GM23338 (cell line): ENCODE results near the gene SERPINB6. TPM values are rescaled to one million over a fixed set of nuclear protein-coding genes. Genes with fewer than 3 reads are reported as not detected.

ENCODE experiments used
- ATAC-seq: fragments of 200-7000 bp; cut with Tn5 transposase; 3 replicates; pipeline ENCODE4 v1.9.1; 2020
- DNase-seq: peaks from one replicate; pipeline ENCODE4 v3.0.0-alpha.2; 2015; ENCODE audit warnings: low spot score
- H2AFZ ChIP-seq: fragments of 200-600 bp; sonication (generic); 2 replicates; pipeline ENCODE4 v1.8.0; 2016; ENCODE audit warnings: antibody characterized with exemption, mild to moderate bottlenecking, moderate library complexity
- H3F3A ChIP-seq: fragments of 200-600 bp; sonication (generic); replicated peaks from 2 replicates; pipeline ENCODE4 v1.8.0; 2017; ENCODE audit warnings: antibody characterized with exemption, mixed run types, low read depth
- H3K27ac ChIP-seq: fragments of 200-600 bp; sonication (generic); 2 replicates; pipeline ENCODE4 v1.6.1; 2016; ENCODE audit warnings: low read depth
- H3K27me3 ChIP-seq: fragments of 200-600 bp; sonication (generic); 2 replicates; pipeline ENCODE4 v1.8.0; 2016; ENCODE audit warnings: mild to moderate bottlenecking, mixed run types, moderate library complexity; ENCODE audit not compliant: insufficient read depth
- H3K36me3 ChIP-seq: fragments of 200-600 bp; sonication (generic); 2 replicates; pipeline ENCODE4 v1.8.0; 2016; ENCODE audit warnings: mild to moderate bottlenecking; ENCODE audit not compliant: insufficient read depth
- H3K4me1 ChIP-seq: fragments of 200-600 bp; sonication (generic); 2 replicates; pipeline ENCODE4 v1.8.0; 2016; ENCODE audit warnings: mild to moderate bottlenecking, moderate library complexity; ENCODE audit not compliant: insufficient read depth
- H3K4me2 ChIP-seq: fragments of 200-600 bp; sonication (generic); 2 replicates; pipeline ENCODE4 v1.7.1; 2017; ENCODE audit warnings: mixed run types
- H3K4me3 ChIP-seq: fragments of 200-600 bp; sonication (generic); 2 replicates; pipeline ENCODE4 v1.6.1; 2016; ENCODE audit warnings: mixed run types
- H3K79me2 ChIP-seq: fragments of 200-600 bp; sonication (generic); replicated peaks from 2 replicates; pipeline ENCODE4 v1.8.0; 2017; ENCODE audit warnings: mild to moderate bottlenecking; ENCODE audit not compliant: insufficient read depth
- H3K9me2 ChIP-seq: fragments of 200-600 bp; sonication (generic); 2 replicates; pipeline ENCODE4 v1.8.0; 2017; ENCODE audit not compliant: insufficient read depth
- H4K20me1 ChIP-seq: fragments of 200-600 bp; sonication (generic); replicated peaks from 2 replicates; pipeline ENCODE4 v1.8.0; 2017; ENCODE audit warnings: mild to moderate bottlenecking; ENCODE audit not compliant: insufficient read depth
- H3K27ac Mint-ChIP-seq: 2 replicates; pipeline ENCODE4 v1.8.0; 2020; ENCODE audit warnings: inconsistent platforms, mild to moderate bottlenecking, moderate library complexity, mixed read lengths
- H3K27me3 Mint-ChIP-seq: 3 replicates; pipeline ENCODE4 v1.8.0; 2022; ENCODE audit warnings: low read depth, mild to moderate bottlenecking, moderate library complexity, mixed read lengths, inconsistent platforms; ENCODE audit not compliant: insufficient read depth, poor library complexity
- H3K36me3 Mint-ChIP-seq: 3 replicates; pipeline ENCODE4 v1.8.0; 2021; ENCODE audit warnings: low read depth, mild to moderate bottlenecking, inconsistent platforms, moderate library complexity, mixed read lengths
- H3K4me1 Mint-ChIP-seq: 3 replicates; pipeline ENCODE4 v1.8.0; 2020; ENCODE audit warnings: mild to moderate bottlenecking, inconsistent platforms, mixed read lengths
- H3K4me3 Mint-ChIP-seq: 3 replicates; pipeline ENCODE4 v1.8.0; 2021; ENCODE audit warnings: moderate library complexity, mild to moderate bottlenecking, inconsistent platforms, mixed read lengths
- H3K9me3 Mint-ChIP-seq: 3 replicates; pipeline ENCODE4 v1.8.0; 2020; ENCODE audit warnings: moderate library complexity, mild to moderate bottlenecking, inconsistent platforms, mixed read lengths
- CREB1 ChIP-seq: fragments of 250-450 bp; sonication (Bioruptor Pico); IDR thresholded peaks from 2 replicates; pipeline ENCODE4 v1.5.0; 2020; ENCODE audit warnings: low read depth, mild to moderate bottlenecking, moderate library complexity
- CTCF ChIP-seq, 2 experiments: fragments of 200-600 bp in 1 of 2; sonication (generic) in 1 of 2; conservative IDR thresholded peaks; 2 replicates each; pipeline versions ENCODE4 v1.5.1 to v1.6.1; 2016 to 2017; ENCODE audit warnings: antibody characterized with exemption in 2 of 2, low read depth in 2 of 2, mild to moderate bottlenecking in 2 of 2, moderate library complexity in 1 of 2
- ETS1 ChIP-seq: IDR thresholded peaks from 2 replicates; pipeline ENCODE4 v1.6.1; 2016; ENCODE audit warnings: antibody characterized with exemption
- EZH2 ChIP-seq: fragments of 200-600 bp; sonication (generic); IDR thresholded peaks from one replicate; pipeline ENCODE4 v1.8.0; 2017; ENCODE audit warnings: antibody characterized with exemption, mild to moderate bottlenecking, low read depth; ENCODE audit not compliant: unreplicated experiment
- EZH2phosphoT487 ChIP-seq: fragments of 200-600 bp; sonication (generic); IDR thresholded peaks from one replicate; pipeline ENCODE4 v1.8.1; 2018; ENCODE audit warnings: antibody characterized with exemption; ENCODE audit not compliant: unreplicated experiment
- JUNB ChIP-seq: IDR thresholded peaks from one replicate; pipeline ENCODE4 v1.6.1; 2016; ENCODE audit warnings: antibody characterized with exemption; ENCODE audit not compliant: unreplicated experiment
- NANOG ChIP-seq: IDR thresholded peaks from 2 replicates; pipeline ENCODE4 v1.6.1; 2016; ENCODE audit warnings: antibody characterized with exemption, borderline replicate concordance
- POLR2AphosphoS5 ChIP-seq: IDR thresholded peaks from 2 replicates; pipeline ENCODE4 v1.6.1; 2016; ENCODE audit warnings: antibody characterized with exemption, low read depth
- STAT1 ChIP-seq: IDR thresholded peaks from one replicate; pipeline ENCODE4 v1.6.1; 2016; ENCODE audit warnings: antibody characterized with exemption; ENCODE audit not compliant: unreplicated experiment
- ZNF114 ChIP-seq: fragments of 250-450 bp; sonication (Bioruptor Pico); IDR thresholded peaks from 2 replicates; pipeline ENCODE4 v1.5.0; 2020; ENCODE audit warnings: mild to moderate bottlenecking, moderate library complexity
- ZNF331 ChIP-seq: fragments of 250-450 bp; sonication (Bioruptor Pico); IDR thresholded peaks from 2 replicates; pipeline ENCODE4 v1.5.0; 2020; ENCODE audit warnings: low read depth, mild to moderate bottlenecking, moderate library complexity
- polyA plus RNA-seq: library from polyadenylated mRNA; unstranded; fragments of >200 nt; fragmentation: Nextera tagmentation; extraction: Ambion mirVana; gene quantifications from 2 replicates; pipeline ENCODE4 v1.2.1, GENCODE V29; 2016
- total RNA-seq: library from RNA; depleted of rRNA; stranded (reverse); fragments of >200 nt; shearing (Covaris generic); gene quantifications from 2 replicates; pipeline ENCODE4 v1.2.3, GENCODE V29; 2014
- TF ChIP-seq, protein P1 (sequence below): fragments of 250-450 bp; sonication (Bioruptor Pico); IDR thresholded peaks from 2 replicates; pipeline ENCODE4 v1.5.0; 2020; ENCODE audit warnings: mild to moderate bottlenecking, moderate library complexity
- TF ChIP-seq, protein P2 (sequence below): IDR thresholded peaks from one replicate; pipeline ENCODE4 v1.6.1; 2018; ENCODE audit warnings: antibody characterized with exemption; ENCODE audit not compliant: unreplicated experiment

Gene SERPINB6
- total and polyA plus RNA-seq, 2 experiments from 2014 or later = 25.9 to 38.5 TPM

GRCh38 chr6:3017304-3017703 lies 45.9 kb upstream of the SERPINB6 start:
- Mint-ChIP-seq H3K27me3 (peaks cover 7% of the 10 kb centered on the region), H3K4me3 (no peak overlapping the region), H3K36me3 (peaks cover 93% of the 10 kb centered on the region), H3K27ac (no peak overlapping the region), H3K4me1 (no peaks in the 10 kb centered on the region; the same call in 2 of the 3 replicates), H3K9me3 (peaks cover 9% of the 10 kb centered on the region; the same call in 2 of the 3 replicates)
- Histone ChIP-seq H2AFZ (no peak overlapping the region), H3K27me3 (no peaks in the 10 kb centered on the region), H3K9me2 (no peaks in the 10 kb centered on the region), H3K27ac (no peak overlapping the region), H3F3A (peaks cover 12% of the 10 kb centered on the region), H3K4me3 (no peak overlapping the region), H4K20me1 (0 out of 2 replicates have a peak, but pooled peaks cover 4% of the 10 kb centered on the region), H3K36me3 (peaks cover 39% of the 10 kb centered on the region), H3K79me2 (no peaks in the 10 kb centered on the region), H3K4me1 (0 out of 2 replicates have a peak, but pooled peaks cover 4% of the 10 kb centered on the region), H3K4me2 (no peak overlapping the region)
- ATAC-seq = no peak
- no peak for DNase-seq
- TF ChIP-seq ZNF114 (CRISPR knock-in tag) = no peak
- TF ChIP-seq EZH2 = no peak
- no peak for TF ChIP-seq CTCF (conservative IDR thresholded peaks at IDR 0.05; ENCODE audit: low read depth in 2 of 2)
- no peak for TF ChIP-seq ZNF331 (CRISPR knock-in tag)
- TF ChIP-seq NANOG = no peak
- TF ChIP-seq, protein P1, sequence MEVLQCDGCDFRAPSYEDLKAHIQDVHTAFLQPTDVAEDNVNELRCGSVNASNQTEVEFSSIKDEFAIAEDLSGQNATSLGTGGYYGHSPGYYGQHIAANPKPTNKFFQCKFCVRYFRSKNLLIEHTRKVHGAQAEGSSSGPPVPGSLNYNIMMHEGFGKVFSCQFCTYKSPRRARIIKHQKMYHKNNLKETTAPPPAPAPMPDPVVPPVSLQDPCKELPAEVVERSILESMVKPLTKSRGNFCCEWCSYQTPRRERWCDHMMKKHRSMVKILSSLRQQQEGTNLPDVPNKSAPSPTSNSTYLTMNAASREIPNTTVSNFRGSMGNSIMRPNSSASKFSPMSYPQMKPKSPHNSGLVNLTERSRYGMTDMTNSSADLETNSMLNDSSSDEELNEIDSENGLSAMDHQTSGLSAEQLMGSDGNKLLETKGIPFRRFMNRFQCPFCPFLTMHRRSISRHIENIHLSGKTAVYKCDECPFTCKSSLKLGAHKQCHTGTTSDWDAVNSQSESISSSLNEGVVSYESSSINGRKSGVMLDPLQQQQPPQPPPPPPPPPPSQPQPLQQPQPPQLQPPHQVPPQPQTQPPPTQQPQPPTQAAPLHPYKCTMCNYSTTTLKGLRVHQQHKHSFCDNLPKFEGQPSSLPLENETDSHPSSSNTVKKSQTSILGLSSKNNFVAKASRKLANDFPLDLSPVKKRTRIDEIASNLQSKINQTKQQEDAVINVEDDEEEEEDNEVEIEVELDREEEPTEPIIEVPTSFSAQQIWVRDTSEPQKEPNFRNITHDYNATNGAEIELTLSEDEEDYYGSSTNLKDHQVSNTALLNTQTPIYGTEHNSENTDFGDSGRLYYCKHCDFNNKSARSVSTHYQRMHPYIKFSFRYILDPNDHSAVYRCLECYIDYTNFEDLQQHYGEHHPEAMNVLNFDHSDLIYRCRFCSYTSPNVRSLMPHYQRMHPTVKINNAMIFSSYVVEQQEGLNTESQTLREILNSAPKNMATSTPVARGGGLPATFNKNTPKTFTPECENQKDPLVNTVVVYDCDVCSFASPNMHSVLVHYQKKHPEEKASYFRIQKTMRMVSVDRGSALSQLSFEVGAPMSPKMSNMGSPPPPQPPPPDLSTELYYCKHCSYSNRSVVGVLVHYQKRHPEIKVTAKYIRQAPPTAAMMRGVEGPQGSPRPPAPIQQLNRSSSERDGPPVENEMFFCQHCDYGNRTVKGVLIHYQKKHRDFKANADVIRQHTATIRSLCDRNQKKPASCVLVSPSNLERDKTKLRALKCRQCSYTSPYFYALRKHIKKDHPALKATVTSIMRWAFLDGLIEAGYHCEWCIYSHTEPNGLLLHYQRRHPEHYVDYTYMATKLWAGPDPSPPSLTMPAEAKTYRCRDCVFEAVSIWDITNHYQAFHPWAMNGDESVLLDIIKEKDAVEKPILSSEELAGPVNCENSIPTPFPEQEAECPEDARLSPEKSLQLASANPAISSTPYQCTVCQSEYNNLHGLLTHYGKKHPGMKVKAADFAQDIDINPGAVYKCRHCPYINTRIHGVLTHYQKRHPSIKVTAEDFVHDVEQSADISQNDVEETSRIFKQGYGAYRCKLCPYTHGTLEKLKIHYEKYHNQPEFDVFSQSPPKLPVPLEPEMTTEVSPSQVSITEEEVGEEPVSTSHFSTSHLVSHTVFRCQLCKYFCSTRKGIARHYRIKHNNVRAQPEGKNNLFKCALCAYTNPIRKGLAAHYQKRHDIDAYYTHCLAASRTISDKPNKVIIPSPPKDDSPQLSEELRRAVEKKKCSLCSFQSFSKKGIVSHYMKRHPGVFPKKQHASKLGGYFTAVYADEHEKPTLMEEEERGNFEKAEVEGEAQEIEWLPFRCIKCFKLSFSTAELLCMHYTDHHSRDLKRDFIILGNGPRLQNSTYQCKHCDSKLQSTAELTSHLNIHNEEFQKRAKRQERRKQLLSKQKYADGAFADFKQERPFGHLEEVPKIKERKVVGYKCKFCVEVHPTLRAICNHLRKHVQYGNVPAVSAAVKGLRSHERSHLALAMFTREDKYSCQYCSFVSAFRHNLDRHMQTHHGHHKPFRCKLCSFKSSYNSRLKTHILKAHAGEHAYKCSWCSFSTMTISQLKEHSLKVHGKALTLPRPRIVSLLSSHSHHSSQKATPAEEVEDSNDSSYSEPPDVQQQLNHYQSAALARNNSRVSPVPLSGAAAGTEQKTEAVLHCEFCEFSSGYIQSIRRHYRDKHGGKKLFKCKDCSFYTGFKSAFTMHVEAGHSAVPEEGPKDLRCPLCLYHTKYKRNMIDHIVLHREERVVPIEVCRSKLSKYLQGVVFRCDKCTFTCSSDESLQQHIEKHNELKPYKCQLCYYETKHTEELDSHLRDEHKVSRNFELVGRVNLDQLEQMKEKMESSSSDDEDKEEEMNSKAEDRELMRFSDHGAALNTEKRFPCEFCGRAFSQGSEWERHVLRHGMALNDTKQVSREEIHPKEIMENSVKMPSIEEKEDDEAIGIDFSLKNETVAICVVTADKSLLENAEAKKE = no peak
- TF ChIP-seq, protein P2, sequence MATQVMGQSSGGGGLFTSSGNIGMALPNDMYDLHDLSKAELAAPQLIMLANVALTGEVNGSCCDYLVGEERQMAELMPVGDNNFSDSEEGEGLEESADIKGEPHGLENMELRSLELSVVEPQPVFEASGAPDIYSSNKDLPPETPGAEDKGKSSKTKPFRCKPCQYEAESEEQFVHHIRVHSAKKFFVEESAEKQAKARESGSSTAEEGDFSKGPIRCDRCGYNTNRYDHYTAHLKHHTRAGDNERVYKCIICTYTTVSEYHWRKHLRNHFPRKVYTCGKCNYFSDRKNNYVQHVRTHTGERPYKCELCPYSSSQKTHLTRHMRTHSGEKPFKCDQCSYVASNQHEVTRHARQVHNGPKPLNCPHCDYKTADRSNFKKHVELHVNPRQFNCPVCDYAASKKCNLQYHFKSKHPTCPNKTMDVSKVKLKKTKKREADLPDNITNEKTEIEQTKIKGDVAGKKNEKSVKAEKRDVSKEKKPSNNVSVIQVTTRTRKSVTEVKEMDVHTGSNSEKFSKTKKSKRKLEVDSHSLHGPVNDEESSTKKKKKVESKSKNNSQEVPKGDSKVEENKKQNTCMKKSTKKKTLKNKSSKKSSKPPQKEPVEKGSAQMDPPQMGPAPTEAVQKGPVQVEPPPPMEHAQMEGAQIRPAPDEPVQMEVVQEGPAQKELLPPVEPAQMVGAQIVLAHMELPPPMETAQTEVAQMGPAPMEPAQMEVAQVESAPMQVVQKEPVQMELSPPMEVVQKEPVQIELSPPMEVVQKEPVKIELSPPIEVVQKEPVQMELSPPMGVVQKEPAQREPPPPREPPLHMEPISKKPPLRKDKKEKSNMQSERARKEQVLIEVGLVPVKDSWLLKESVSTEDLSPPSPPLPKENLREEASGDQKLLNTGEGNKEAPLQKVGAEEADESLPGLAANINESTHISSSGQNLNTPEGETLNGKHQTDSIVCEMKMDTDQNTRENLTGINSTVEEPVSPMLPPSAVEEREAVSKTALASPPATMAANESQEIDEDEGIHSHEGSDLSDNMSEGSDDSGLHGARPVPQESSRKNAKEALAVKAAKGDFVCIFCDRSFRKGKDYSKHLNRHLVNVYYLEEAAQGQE = no peak
- no peak for TF ChIP-seq ETS1
- TF ChIP-seq POLR2AphosphoS5 = no peak
- TF ChIP-seq CREB1 (CRISPR knock-in tag) = no peak
- TF ChIP-seq JUNB = no peak
- no peak for TF ChIP-seq STAT1
- no peak for TF ChIP-seq EZH2phosphoT487
